ENCODE results near the gene CEP112. TPM values are rescaled to one million over a fixed set of nuclear protein-coding genes. Genes with fewer than 3 reads are reported as not detected.

The CEP112 gene
- total and polyA plus RNA-seq, 10 of the 15 experiments (the other 5 are each of a cell fraction or from before 2014, with no cell fraction given): 0.11 to 3.8 (median 0.32) TPM; not detected in 1

GRCh38 chr17:66044083-66044482 lies 147.8 kb downstream of the CEP112 start:
- in situ Hi-C loops (cut with MboI): no loop called here
- no peaks in the 10 kb centered on the region for H3K36me3 ChIP-seq (ENCODE audit: control insufficient read depth in 2 of 2, insufficient read depth in 2 of 2, low read length in 1 of 2)
- BruUV-seq (replicated peaks): no TSS peak
- SMC1A ChIA-PET (ENCODE audit: uncharacterized antibody, unreplicated experiment): no interaction called here
- POLR2A ChIA-PET: no interaction called here
- no peak for TF ChIP-seq NFYB (IDR thresholded peaks at IDR 0.05; ENCODE audit: insufficient read depth, low read depth, low read length)
- TF ChIP-seq STAT3 (IDR thresholded peaks at IDR 0.05; ENCODE audit: low read depth, low read length): no peak
- no peak for TF ChIP-seq TCF12 (IDR thresholded peaks at IDR 0.05; ENCODE audit: low read depth, low read length)
- TF ChIP-seq IRF3 (IDR thresholded peaks at IDR 0.05): no peak
- RAD21 ChIA-PET (ENCODE audit: unreplicated experiment): no interaction called here
- CTCF ChIA-PET: no interaction called here
- no peaks in the 10 kb centered on the region for H3K9me3 ChIP-seq (replicated peaks; ENCODE audit: control insufficient read depth, insufficient read depth, low read length)
- no peak overlapping the region for H3K4me3 ChIP-seq
- H4K20me1 ChIP-seq (ENCODE audit: control insufficient read depth, insufficient read depth): no peaks in the 10 kb centered on the region
- H3K4me2 ChIP-seq (ENCODE audit: control insufficient read depth, insufficient read depth): no peak overlapping the region
- no peaks in the 10 kb centered on the region for H3K27me3 ChIP-seq (replicated peaks in 1 of 2; ENCODE audit: control insufficient read depth in 2 of 2, insufficient read depth in 2 of 2, low read length in 1 of 2)
- WGBS (ENCODE audit: insufficient coverage, insufficient replicate concordance, low lambda C conversion rate, missing lambda C conversion rate): 39% methylated on average over 2 of the region's 2 CpGs
- FAIRE-seq: no peak
- intact Hi-C loops (cut with micrococcal nuclease; ENCODE audit: unreplicated experiment): no loop called here
- no peak overlapping the region for H3K27ac ChIP-seq (ENCODE audit: control insufficient read depth, insufficient read depth)
- no peak overlapping the region for H2AFZ ChIP-seq (ENCODE audit: control insufficient read depth, low read depth, low read length)
- ATAC-seq: no peak
- H3K9ac ChIP-seq (ENCODE audit: control insufficient read depth, insufficient read depth, low read length): no peak overlapping the region
- H3K79me2 ChIP-seq (ENCODE audit: control insufficient read depth, insufficient read depth, low read length): no peaks in the 10 kb centered on the region
- no peak for DNase-seq (ENCODE audit: low read depth, low spot score)
- no peaks in the 10 kb centered on the region for H3K4me1 ChIP-seq (ENCODE audit: control insufficient read depth, insufficient read depth, low read length)

GRCh38 chr17:66043419-66043818 lies 148.5 kb downstream of the CEP112 start:
- ChIA-PET SMC1A (ENCODE audit: uncharacterized antibody, unreplicated experiment) (interaction anchor here (1.0 kb wide), 1 partner anchor 8 kb away, joined by 3 read pairs; no protein-coding TSS in a partner anchor), CTCF (no interaction called here), RAD21 (ENCODE audit: unreplicated experiment) (no interaction called here), POLR2A (no interaction called here)
- BruUV-seq (replicated peaks): no TSS peak
- no peak for ATAC-seq
- Histone ChIP-seq H3K4me1 (ENCODE audit: control insufficient read depth, insufficient read depth, low read length) (no peaks in the 10 kb centered on the region), H3K27me3 (replicated peaks in 1 of 2; ENCODE audit: control insufficient read depth in 2 of 2, insufficient read depth in 2 of 2, low read length in 1 of 2) (no peaks in the 10 kb centered on the region), H3K9me3 (replicated peaks; ENCODE audit: control insufficient read depth, insufficient read depth, low read length) (no peaks in the 10 kb centered on the region), H2AFZ (ENCODE audit: control insufficient read depth, low read depth, low read length) (no peak overlapping the region), H3K4me2 (ENCODE audit: control insufficient read depth, insufficient read depth) (no peak overlapping the region), H3K79me2 (ENCODE audit: control insufficient read depth, insufficient read depth, low read length) (no peaks in the 10 kb centered on the region), H3K27ac (ENCODE audit: control insufficient read depth, insufficient read depth) (no peak overlapping the region), H3K9ac (ENCODE audit: control insufficient read depth, insufficient read depth, low read length) (no peak overlapping the region), H3K36me3 (ENCODE audit: control insufficient read depth in 2 of 2, insufficient read depth in 2 of 2, low read length in 1 of 2) (no peaks in the 10 kb centered on the region), H4K20me1 (ENCODE audit: control insufficient read depth, insufficient read depth) (no peaks in the 10 kb centered on the region), H3K4me3 (no peak overlapping the region)
- in situ Hi-C loops (cut with MboI) (no loop called here), intact Hi-C loops (cut with micrococcal nuclease; ENCODE audit: unreplicated experiment) (no loop called here)
- FAIRE-seq: no peak
- DNase-seq (ENCODE audit: low read depth, low spot score): no peak
- no peak for TF ChIP-seq ZNF24 (IDR thresholded peaks at IDR 0.05)
- no peak for TF ChIP-seq NFXL1 (IDR thresholded peaks at IDR 0.05; ENCODE audit: borderline replicate concordance)
- TF ChIP-seq BCL3 (IDR thresholded peaks at IDR 0.05; ENCODE audit: borderline replicate concordance, insufficient read depth, low read depth, low read length, poor library complexity, severe bottlenecking): no peak
- TF ChIP-seq JUNB (IDR thresholded peaks at IDR 0.05): no peak
- TF ChIP-seq SMAD5 (IDR thresholded peaks at IDR 0.05; ENCODE audit: low read depth): no peak
- no peak for TF ChIP-seq POLR2A (IDR thresholded peaks at IDR 0.05; ENCODE audit: low read depth, low read length)
- no peak for TF ChIP-seq SP1 (IDR thresholded peaks at IDR 0.05; ENCODE audit: low read depth, low read length)
- TF ChIP-seq NR2C2 (IDR thresholded peaks at IDR 0.05; ENCODE audit: borderline replicate concordance, control insufficient read depth, insufficient read length, low read depth): no peak
- no peak for TF ChIP-seq PML (IDR thresholded peaks at IDR 0.05; ENCODE audit: low read length)
- 28% methylated on average over 3 of the region's 3 CpGs for WGBS (ENCODE audit: insufficient coverage, insufficient replicate concordance, low lambda C conversion rate, missing lambda C conversion rate)

Data from GM12878 (cell line).